Mesodermal cell (in vitro differentiated cells): ENCODE data around the gene TENT4A.

Source experiments
- H3K27ac ChIP-seq: 2 replicates; pipeline ENCODE4 v1.7.0; 2013; ENCODE audit warnings: mild to moderate bottlenecking, low read depth, low read length, moderate library complexity; ENCODE audit not compliant: severe bottlenecking
- H3K36me3 ChIP-seq: 2 replicates; pipeline ENCODE4 v1.7.1; 2013; ENCODE audit warnings: mild to moderate bottlenecking, low read length, moderate library complexity; ENCODE audit not compliant: control insufficient read depth, insufficient read depth
- H3K4me1 ChIP-seq: one replicate; pipeline ENCODE4 v1.7.1; 2013; ENCODE audit warnings: mild to moderate bottlenecking, low read length; ENCODE audit not compliant: insufficient read depth, control insufficient read depth, poor library complexity, severe bottlenecking
- H3K4me3 ChIP-seq: 2 replicates; pipeline ENCODE4 v1.7.0; 2013; ENCODE audit warnings: low read length, control low read depth, mild to moderate bottlenecking; ENCODE audit not compliant: insufficient read depth, poor library complexity, severe bottlenecking; ENCODE audit errors: extremely low read depth
- H3K9me3 ChIP-seq: 2 replicates; pipeline ENCODE4 v1.7.1; 2013; ENCODE audit warnings: mild to moderate bottlenecking, low read length, moderate library complexity; ENCODE audit not compliant: control insufficient read depth
- WGBS, 2 experiments: methylation state at CpG; one replicate each; pipeline ENCODE4 v1.1.5; 2013; ENCODE audit warnings: missing lambda C conversion rate in 2 of 2; ENCODE audit not compliant: insufficient coverage in 2 of 2; 5-methylcytosine and 5-hydroxymethylcytosine counted together

The TENT4A gene

DNA sequence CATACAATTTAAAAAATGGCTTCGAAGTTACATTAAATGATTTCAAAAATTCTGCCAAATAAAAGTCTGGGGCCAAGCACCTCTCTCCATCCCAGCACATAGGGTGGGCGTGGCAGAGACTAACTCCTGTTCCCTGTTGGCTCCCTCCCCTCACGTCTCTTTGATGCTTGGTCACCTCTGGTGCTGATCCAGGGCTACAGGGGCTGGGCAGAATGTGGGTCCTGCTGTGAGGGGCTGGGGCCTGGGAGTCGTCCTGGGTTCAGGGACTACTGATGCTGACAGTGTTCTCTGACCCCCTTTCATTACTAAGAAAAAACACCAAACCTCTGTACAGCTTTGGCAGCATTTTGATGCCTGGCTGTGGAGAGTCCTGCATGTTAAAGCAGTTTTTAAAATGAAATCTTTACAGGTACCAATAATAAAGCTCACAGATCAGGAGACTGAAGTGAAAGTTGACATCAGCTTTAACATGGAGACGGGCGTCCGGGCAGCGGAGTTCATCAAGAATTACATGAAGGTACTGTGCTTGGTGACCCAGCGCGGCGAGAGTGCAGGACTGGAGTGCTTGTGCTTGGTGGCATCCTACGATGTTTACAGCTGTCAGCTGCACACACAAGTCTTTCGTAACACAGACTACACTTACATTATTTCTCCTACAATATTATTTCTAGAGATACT, 29.0 kb downstream of the TENT4A start:
- no peaks in the 10 kb centered on the region for H3K9me3 ChIP-seq
- peaks cover 82% of the 10 kb centered on the region for H3K36me3 ChIP-seq
- no peaks in the 10 kb centered on the region for H3K4me1 ChIP-seq
- WGBS, 2 experiments = 92 to 97% methylated on average over 9 to 12 of the region's 13 CpGs
- H3K4me3 ChIP-seq = no peak overlapping the region
- H3K27ac ChIP-seq = no peak overlapping the region

DNA sequence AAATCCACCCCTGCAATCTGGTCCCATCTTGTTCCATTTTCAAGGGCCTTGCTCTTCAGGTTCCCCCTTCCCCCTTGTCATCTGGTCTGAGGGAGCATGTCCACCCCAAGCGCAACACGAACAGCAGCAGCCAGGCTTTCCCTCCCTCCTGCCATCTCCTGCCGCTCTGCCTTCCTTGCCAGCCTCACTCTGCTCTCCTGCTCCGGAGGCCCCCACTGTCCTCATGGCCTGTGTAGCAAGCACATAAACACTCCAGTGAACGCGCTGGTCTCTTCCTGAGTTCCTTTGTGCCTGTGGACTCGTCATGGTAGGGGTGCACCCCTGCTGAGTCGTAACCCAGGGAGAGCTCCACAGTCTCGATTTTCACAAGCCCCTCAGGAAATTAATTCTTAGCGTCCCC, 29.9 kb downstream of the TENT4A start:
- peaks cover 80% of the 10 kb centered on the region for H3K36me3 ChIP-seq
- no peak overlapping the region for H3K27ac ChIP-seq
- H3K9me3 ChIP-seq = no peaks in the 10 kb centered on the region
- H3K4me1 ChIP-seq = no peaks in the 10 kb centered on the region
- WGBS, 2 experiments = 87 to 88% methylated on average over 9 of the region's 10 CpGs
- no peak overlapping the region for H3K4me3 ChIP-seq

DNA sequence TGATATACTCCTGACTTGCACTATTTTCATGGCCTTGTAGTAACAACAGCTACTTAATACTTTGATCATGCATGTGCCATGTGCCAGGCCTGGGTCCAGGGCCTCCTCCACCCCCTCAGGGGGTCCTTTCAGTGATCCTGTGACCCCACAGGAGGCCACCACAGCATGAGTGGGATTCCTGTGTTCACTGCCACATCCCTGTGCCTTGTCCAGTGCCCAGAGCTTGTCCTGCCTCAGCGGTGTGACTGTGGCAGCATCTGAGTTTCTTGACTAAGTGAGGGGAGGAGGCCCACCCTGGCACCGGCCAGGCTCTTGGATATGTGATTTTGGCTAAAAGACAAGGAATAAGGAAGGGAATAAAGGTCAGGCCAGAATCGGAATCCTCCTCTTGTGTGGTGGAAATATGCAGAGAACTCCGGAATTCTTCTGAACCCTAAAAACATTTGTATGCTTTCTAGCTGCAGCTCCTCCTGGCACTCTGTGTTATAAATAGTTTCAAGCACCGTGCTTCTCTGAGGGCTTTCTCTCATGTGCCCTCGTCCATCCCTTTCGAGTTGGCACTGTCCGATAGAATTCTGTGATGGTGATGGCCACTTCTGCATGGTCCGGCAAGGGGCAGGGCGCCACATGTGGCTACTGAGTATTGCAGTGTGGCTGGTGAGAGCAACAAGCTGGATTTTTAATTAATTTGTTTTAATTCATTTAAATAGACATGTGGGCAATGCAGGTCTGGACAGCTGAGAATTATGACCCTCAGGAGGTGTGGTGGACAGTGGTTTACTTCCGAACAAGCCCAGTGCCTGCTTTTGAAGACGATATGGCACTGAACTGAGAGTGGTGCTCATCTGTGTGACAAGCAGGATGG, 31.8 kb downstream of the TENT4A start:
- H3K36me3 ChIP-seq = peaks cover 81% of the 10 kb centered on the region
- 87 to 96% methylated on average over 10 to 11 of the region's 12 CpGs for WGBS, 2 experiments
- no peak overlapping the region for H3K27ac ChIP-seq
- H3K9me3 ChIP-seq = no peaks in the 10 kb centered on the region
- no peaks in the 10 kb centered on the region for H3K4me1 ChIP-seq
- no peak overlapping the region for H3K4me3 ChIP-seq

DNA sequence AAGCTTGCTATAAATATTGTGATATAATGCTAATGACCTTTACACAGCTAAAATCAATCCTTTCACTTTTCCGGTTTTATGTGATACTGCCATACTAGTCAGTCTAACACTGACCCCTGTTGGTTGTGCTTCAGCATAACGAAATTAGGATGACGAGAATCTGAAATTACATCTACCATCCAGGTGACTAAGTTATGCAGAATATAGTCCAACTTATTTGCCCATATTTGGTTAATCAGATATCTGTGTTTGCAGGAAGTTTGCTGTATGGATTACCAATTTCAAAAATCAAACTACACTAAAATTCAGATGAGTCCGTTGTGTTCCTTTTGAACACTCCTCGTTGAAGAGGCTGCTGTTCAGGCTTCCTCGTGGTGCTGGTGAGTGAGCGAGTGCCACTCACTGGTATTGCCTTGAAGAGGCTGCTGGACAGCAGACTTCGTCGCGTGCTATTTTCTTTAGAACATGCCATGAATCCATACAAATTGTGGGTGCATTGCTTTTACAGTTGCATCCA, 32.5 kb downstream of the TENT4A start:
- H3K9me3 ChIP-seq = no peaks in the 10 kb centered on the region
- H3K27ac ChIP-seq = no peak overlapping the region
- H3K36me3 ChIP-seq = peaks cover 81% of the 10 kb centered on the region
- no peaks in the 10 kb centered on the region for H3K4me1 ChIP-seq
- WGBS, 2 experiments = 78 to 94% methylated on average over 8 of the region's 10 CpGs
- no peak overlapping the region for H3K4me3 ChIP-seq

DNA sequence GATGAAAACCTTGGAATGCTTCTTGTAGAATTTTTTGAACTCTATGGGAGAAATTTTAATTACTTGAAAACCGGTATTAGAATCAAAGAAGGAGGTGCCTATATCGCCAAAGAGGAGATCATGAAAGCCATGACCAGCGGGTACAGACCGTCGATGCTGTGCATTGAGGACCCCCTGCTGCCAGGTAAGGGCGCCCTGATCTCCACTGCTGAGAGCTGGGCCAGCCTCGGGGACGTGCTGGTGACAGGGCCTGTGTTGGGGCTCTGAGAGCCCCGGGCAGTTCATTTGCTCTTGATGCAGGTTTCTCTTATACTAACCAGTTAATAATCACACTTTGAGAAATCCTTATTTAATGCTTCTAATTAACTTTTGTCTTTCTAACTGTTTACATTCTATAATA, 33.0 kb downstream of the TENT4A start:
- 92 to 94% methylated on average over 8 to 9 of the region's 9 CpGs for WGBS, 2 experiments
- no peaks in the 10 kb centered on the region for H3K4me1 ChIP-seq
- no peaks in the 10 kb centered on the region for H3K9me3 ChIP-seq
- H3K27ac ChIP-seq = no peak overlapping the region
- H3K4me3 ChIP-seq = no peak overlapping the region
- peaks cover 81% of the 10 kb centered on the region for H3K36me3 ChIP-seq

DNA sequence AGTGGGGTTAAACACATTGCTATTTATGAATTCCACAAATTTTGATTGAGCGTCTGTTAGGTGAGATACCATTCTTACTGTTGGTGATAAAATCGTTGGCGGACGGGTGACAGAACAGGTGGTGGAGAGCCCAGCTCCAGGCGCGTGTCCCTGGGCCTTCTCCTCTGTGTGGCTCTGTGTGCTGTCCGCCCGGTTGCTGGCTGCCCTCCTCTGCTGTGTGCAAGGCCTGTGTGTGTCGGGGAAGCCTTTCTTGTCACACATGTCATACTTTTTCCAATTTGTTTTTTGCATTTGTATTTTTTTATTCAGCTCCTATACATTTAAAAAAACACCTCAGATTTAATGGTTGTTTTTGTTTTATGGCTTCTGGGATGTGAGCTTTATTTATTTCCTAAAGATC, 33.9 kb downstream of the TENT4A start:
- Histone ChIP-seq H3K36me3 (peaks cover 84% of the 10 kb centered on the region), H3K4me1 (no peaks in the 10 kb centered on the region), H3K27ac (no peak overlapping the region), H3K9me3 (no peaks in the 10 kb centered on the region), H3K4me3 (no peak overlapping the region)
- 96 to 100% methylated on average over 6 to 8 of the region's 9 CpGs for WGBS, 2 experiments

DNA sequence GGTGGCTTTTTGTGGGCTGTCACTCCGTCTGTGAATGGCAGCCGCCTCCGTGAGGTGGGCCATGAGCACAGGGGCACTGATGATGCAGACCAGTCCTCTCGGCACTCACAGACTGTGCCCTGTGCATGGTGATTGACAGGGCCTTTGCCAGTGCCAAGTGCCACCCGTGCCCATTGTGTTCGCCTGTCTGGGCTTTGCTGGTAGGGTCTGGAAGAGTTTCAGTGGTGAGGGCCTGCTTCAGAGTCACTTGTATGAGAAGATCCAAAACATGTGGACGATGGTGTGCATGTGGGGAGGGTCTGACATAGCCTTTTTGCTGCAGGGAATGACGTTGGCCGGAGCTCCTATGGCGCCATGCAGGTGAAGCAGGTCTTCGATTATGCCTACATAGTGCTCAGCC, 34.9 kb downstream of the TENT4A start:
- Histone ChIP-seq H3K4me3 (no peak overlapping the region), H3K36me3 (peaks cover 88% of the 10 kb centered on the region)

DNA sequence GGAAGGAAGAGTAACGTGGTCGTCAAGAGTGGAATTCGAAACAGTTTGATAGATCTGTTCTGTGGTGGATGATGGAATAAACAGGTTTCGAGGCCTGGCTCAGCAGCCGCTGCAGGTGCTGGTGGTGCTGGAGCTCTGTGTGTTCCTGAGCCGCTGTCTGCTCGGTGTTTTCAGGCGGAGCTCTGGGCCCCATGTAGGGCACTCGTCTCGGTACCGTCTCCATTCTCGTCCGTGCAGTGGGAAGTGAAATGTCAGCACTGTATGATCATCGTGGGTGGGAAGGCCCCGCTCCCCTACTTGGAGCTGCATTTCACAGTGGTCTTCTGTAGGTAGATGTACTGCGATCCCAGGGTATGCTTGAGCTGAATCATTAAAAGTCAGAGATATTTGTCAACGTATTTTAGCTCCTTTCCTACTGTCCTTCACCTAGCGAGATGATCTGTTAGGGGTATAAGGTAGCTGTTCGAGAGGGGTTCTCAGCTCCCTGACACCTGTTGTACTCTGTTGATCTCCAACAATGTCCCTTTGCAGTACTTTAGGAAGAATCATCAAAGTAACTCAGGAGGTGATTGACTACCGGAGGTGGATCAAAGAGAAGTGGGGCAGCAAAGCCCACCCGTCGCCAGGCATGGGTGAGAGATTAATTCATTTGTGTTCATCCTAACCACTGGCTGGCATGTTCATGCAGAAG, 35.9 kb downstream of the TENT4A start:
- peaks cover 90% of the 10 kb centered on the region for H3K36me3 ChIP-seq
- H3K9me3 ChIP-seq = no peaks in the 10 kb centered on the region
- H3K27ac ChIP-seq = no peak overlapping the region
- no peak overlapping the region for H3K4me3 ChIP-seq
- WGBS, 2 experiments = 95 to 96% methylated on average over 15 to 18 of the region's 22 CpGs
- no peaks in the 10 kb centered on the region for H3K4me1 ChIP-seq

More for the DNA sequence above, 34.9 kb downstream of the TENT4A start:
- Histone ChIP-seq H3K27ac (no peak overlapping the region), H3K9me3 (no peaks in the 10 kb centered on the region), H3K4me1 (no peaks in the 10 kb centered on the region)
- 97 to 98% methylated on average over 10 of the region's 11 CpGs for WGBS, 2 experiments

DNA sequence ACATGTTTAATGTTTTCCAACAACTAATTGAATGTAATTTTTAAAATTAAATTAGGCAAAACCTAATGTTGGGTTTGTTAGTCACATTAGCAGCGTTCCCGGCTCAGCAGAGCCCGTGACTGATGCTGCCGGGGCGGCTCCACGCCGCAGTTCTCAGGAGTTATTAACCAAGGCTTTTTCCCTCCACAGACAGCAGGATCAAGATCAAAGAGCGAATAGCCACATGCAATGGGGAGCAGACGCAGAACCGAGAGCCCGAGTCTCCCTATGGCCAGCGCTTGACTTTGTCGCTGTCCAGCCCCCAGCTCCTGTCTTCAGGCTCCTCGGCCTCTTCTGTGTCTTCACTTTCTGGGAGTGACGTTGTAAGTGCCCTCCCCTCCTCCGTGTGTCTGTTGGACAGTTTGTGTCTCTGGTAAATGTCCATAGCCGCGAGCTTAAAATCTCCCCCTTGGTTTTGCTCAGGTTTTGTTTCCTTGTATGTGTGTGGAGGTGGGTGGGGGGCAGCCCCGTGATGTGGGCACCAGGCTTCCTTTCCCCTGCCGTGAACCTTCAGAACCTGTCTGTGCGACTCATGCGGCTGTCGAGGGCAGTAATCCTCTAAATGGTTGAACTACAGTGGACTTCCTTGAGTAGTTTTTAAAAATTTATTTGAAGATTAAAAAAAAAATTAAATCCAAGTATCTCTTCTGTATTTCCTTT, 37.1 kb downstream of the TENT4A start:
- Histone ChIP-seq H3K9me3 (no peaks in the 10 kb centered on the region), H3K4me3 (no peak overlapping the region), H3K27ac (no peak overlapping the region), H3K4me1 (no peaks in the 10 kb centered on the region), H3K36me3 (peaks cover 94% of the 10 kb centered on the region)
- 88 to 98% methylated on average over 14 to 15 of the region's 23 CpGs for WGBS, 2 experiments

DNA sequence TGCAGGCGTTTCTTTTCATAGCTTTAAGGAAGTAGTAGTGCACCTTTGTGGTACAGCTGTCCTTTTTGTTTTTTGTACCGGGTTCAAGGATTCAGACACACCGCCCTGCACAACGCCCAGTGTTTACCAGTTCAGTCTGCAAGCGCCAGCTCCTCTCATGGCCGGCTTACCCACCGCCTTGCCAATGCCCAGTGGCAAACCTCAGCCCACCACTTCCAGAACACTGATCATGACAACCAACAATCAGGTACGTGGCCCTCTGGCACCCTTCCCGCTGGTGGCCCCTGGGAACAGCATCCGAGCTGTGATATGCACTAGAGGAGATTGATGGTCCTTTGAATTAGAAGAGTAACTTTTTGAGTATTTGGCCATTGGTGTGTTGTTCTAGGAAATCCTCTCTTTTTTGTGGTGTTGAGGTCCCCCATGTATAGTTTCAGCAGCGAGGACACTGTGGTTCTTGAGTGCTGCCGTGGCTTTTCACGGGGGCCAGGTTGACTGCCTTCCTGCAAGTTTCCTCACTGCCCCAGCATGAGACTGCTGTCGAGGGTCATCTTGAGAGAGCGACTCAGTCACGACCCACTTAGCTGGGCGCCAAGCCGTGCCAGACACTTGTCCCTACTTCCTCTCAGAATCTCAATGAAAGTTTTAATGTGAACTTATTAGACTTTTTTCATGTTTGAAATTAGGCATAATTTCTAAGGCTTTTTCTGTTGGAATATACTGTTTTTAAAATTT, 37.9 kb downstream of the TENT4A start:
- Histone ChIP-seq H3K36me3 (peaks cover 95% of the 10 kb centered on the region), H3K4me1 (no peaks in the 10 kb centered on the region), H3K9me3 (no peaks in the 10 kb centered on the region), H3K4me3 (no peak overlapping the region), H3K27ac (no peak overlapping the region)
- 94 to 97% methylated on average over 11 to 17 of the region's 18 CpGs for WGBS, 2 experiments
